GM18520 (cell line): Measurements from ENCODE around the gene ZGLP1.
"Not testable (repeated sequence)": the region's sequence is repeated elsewhere in the genome, so short reads cannot be mapped to it uniquely, and the experiment has no call there.

ENCODE experiments used
- ATAC-seq: cut with Tn5 transposase; IDR thresholded peaks from one replicate; pipeline ENCODE4 v1.9.1; 2021; ENCODE audit not compliant: unreplicated experiment

ZGLP1 gene

DNA sequence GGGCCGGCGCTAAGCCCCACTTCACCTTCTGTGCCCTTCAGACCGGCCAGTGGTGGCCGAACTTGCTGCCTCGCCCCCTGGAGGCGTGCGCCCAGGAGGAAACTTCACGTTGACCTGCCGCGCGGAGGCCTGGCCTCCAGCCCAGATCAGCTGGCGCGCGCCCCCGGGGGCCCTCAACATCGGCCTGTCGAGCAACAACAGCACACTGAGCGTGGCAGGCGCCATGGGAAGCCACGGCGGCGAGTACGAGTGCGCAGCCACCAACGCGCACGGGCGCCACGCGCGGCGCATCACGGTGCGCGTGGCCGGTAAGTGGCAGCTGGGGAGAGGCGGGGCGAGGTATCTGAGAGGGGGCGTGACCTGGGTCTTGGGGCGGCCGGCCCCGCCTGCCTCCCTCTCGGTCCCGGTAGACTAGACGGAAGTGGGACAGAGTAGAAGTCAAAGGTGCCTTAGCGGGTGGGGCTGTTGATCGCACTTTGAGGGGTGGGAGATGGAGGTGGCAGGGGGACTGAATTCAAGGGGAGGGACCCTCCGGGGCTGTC lies 14.2 kb downstream of the ZGLP1 start:
- ATAC-seq, result no peak

- no peak for ATAC-seq
These were observed 15.3 kb downstream of the ZGLP1 start for GRCh38 chr19:10294368-10294697.

GRCh38 chr19:10293637-10294367 lies 15.8 kb downstream of the ZGLP1 start:
- ATAC-seq, result no peak

DNA sequence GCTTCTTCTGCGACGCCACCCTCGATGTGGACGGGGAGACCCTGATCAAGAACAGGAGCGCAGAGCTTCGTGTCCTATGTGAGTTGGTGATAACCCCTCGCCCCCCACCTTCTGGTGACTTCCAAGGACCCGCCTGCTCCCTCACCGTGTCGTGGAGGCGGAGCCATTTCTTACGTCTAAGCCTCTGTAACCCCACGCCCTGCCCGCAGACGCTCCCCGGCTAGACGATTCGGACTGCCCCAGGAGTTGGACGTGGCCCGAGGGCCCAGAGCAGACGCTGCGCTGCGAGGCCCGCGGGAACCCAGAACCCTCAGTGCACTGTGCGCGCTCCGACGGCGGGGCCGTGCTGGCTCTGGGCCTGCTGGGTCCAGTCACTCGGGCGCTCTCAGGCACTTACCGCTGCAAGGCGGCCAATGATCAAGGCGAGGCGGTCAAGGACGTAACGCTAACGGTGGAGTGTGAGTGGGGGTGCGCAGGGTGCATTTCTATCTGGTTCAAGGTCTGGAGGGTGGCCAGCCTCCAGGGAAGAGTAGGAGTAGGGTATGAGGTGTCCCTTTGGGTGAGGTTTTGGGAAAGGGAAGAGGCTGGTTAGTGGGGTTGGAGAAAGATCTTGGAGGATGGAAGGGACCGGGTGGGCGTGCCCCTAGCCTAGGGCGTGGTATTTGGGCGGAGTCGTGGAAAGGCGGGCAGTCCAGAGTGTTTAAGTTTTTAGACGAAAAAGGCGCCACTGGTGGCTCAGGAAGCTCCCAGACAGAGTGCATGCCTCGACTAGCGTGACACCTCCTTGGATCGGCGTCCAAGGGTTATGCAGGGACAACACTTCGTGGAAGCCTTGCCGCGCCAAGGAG lies 16.6 kb downstream of the ZGLP1 start:
- ATAC-seq, result no peak

GRCh38 chr19:10292206-10292788 lies 17.3 kb downstream of the ZGLP1 start:
- ATAC-seq, result no peak

DNA sequence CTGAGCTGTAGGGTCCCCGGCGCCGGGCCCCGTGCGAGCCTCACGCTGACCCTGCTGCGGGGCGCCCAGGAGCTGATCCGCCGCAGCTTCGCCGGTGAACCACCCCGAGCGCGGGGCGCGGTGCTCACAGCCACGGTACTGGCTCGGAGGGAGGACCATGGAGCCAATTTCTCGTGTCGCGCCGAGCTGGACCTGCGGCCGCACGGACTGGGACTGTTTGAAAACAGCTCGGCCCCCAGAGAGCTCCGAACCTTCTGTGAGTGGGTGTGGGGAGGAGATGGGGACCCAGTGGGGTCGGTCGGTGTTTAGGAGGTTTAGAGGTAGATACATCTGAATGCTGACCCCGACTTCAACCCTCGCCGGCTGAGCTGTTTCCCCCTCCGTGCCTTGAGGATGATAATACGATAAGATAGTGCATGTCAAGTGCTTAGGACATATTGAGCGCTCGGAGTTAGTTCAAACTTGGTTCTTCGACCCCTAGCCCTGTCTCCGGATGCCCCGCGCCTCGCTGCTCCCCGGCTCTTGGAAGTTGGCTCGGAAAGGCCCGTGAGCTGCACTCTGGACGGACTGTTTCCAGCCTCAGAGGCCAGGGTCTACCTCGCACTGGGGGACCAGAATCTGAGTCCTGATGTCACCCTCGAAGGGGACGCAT lies 17.9 kb downstream of the ZGLP1 start:
- ATAC-seq, result no peak

- ATAC-seq, result no peak
These were observed 18.6 kb downstream of the ZGLP1 start for GRCh38 chr19:10290876-10291553.

DNA sequence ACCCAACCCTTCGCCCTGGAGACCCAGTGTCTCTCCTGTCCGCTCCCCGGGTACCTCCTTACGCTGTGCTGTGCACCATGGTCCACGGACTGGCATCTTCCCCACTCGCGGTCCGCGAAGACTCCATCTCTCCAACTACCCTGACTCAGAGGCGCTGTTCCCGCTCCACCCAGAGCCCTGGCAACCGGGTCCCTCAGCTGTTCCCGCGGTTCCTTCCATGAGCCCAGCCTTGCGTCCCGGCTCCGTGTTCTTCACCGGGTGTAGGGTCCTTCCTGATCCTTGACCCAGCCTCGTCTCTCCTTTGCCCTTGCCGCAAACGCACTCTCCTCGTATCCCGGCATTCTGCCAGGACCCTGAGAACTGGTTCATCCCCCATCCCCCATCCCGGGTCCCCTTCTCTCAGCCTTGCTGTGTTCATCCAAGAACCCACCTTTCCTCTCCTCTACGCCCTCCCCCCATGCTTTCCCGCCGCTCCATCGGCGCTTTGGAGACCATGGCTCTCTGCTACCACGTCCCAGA lies 19.2 kb downstream of the ZGLP1 start:
- no peak for ATAC-seq

GRCh38 chr19:10289836-10290356 lies 19.7 kb downstream of the ZGLP1 start, which contains the start of gene ICAM5:
TSS of gene ICAM5 (plus strand) at chr19:10289952. CDS start at chr19:10290044, 92 bp downstream.
- ATAC-seq, result no peak

DNA sequence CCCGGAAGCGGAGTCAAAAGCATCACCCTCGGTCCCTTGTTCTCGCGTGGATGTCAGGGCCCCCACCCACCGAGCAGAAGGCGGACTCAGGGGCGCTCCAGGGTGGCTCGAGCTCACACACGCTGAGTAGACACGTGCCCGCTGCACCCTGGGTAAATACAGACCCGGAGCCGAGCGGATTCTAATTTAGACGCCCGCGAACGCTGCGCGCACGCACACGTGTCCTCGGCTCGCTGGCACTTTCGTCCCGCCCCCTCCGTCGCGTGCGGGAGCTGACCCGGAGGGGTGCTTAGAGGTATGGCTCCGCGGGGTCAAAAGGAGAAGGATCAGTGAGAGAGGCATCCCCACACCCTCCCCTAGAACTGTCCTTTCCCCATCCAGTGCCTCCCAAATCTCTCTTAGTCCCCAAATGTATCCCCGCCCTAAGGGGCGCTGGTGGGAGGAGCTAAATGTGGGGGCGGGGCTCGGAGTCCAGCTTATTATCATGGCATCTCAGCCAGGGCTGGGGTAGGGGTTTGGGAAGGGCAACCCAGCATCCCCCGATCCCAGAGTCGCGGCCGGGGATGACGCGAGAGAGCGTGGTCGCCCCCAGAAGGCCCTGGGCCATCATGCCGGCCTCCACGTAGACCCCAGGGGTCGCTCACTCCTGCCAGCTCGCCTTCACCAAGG lies 20.3 kb downstream of the ZGLP1 start:
- ATAC-seq, result no peak

DNA sequence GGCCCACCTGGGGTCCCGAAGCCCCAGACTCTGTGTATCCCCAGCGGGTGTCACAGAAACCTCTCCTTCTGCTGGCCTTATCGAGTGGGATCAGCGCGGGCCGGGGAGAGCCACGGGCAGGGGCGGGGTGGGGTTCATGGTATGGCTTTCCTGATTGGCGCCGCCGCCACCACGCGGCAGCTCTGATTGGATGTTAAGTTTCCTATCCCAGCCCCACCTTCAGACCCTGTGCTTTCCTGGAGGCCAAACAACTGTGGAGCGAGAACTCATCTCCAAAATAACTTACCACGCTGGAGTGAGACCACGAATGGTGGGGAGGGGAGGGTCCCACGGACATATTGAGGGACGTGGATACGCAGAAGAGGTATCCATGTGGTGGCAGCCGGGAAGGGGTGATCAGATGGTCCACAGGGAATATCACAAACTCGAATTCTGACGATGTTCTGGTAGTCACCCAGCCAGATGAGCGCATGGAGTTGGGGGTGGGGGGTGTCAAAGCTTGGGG lies 20.9 kb downstream of the ZGLP1 start:
- ATAC-seq, result no peak

DNA sequence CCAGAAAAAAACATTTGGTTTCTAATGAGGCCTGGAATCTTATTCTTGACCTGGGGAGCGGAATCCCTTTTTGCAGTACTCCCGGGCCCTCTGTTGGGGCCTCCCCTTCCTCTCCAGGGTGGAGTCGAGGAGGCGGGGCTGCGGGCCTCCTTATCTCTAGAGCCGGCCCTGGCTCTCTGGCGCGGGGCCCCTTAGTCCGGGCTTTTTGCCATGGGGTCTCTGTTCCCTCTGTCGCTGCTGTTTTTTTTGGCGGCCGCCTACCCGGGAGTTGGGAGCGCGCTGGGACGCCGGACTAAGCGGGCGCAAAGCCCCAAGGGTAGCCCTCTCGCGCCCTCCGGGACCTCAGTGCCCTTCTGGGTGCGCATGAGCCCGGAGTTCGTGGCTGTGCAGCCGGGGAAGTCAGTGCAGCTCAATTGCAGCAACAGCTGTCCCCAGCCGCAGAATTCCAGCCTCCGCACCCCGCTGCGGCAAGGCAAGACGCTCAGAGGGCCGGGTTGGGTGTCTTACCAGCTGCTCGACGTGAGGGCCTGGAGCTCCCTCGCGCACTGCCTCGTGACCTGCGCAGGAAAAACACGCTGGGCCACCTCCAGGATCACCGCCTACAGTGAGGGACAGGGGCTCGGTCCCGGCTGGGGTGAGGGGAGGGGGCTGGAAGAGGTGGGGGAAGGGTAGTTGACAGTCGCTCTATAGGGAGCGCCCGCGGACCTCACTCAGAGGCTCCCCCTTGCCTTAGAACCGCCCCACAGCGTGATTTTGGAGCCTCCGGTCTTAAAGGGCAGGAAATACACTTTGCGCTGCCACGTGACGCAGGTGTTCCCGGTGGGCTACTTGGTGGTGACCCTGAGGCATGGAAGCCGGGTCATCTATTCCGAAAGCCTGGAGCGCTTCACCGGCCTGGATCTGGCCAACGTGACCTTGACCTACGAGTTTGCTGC lies 22.5 kb downstream of the ZGLP1 start, which contains the start of gene ICAM4:
Gene ICAM4, plus strand, starts transcription at position 153 of the 935 bp plus-strand sequence. Its CDS starts 58 bp downstream, at position 211.
- ATAC-seq, result no peak

- ATAC-seq, result no peak
These were observed 24.2 kb downstream of the ZGLP1 start for GRCh38 chr19:10285393-10285792.

DNA sequence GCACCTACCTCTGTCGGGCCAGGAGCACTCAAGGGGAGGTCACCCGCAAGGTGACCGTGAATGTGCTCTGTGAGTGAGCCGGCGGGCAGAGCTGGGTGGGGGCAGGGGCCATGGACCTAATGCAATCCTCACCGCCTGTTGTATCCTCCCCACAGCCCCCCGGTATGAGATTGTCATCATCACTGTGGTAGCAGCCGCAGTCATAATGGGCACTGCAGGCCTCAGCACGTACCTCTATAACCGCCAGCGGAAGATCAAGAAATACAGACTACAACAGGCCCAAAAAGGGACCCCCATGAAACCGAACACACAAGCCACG lies 24.7 kb downstream of the ZGLP1 start:
- ATAC-seq, result no peak

GRCh38 chr19:10284065-10284959 lies 25.3 kb downstream of the ZGLP1 start:
- no peak for ATAC-seq

DNA sequence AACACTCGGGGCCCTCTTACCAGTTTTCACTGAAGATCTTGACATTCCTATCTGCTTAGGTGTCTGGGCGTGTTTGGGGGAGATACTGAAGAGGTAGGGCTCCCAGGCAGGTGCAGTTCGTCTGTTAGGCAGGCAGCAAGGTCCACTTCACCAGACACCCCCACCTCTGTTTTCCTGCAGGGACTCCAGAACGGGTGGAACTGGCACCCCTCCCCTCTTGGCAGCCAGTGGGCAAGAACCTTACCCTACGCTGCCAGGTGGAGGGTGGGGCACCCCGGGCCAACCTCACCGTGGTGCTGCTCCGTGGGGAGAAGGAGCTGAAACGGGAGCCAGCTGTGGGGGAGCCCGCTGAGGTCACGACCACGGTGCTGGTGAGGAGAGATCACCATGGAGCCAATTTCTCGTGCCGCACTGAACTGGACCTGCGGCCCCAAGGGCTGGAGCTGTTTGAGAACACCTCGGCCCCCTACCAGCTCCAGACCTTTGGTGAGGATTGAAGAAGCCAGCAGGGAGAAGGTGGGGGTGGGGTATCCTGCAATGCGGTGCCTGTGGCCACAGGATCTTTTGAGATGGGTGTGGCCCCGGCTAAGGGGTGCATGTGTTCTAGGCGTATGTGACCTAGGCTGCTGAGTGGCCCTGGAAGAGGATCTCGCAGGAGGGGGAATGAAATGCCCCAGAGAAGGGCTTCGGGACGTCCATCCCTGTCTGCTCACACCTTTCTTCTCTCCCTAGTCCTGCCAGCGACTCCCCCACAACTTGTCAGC lies 26.1 kb downstream of the ZGLP1 start:
- no peak for ATAC-seq

DNA sequence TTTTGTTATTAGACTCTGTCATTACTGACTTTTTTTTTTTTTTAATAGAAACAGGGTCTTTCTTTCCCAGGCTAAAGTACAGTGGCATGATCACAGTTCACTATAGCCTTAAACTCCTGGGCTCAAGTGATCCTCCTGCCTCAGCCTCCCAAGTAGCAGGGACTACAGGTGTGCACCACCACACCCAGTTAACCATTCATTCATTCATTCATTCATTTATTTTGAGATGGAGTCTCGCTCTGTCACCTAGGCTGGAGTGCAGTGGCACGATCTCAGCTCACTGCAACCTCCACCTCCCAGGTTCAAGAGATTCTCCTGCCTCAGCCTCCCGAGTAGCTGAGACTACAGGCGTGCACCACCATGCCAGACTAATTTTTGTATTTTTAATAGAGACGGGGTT lies 27.6 kb downstream of the ZGLP1 start:
- not testable (repeated sequence) for ATAC-seq
